K562 (cell line): ENCODE data around the gene CPPED1. TPM values are rescaled to one million over a fixed set of nuclear protein-coding genes. Genes with fewer than 3 reads are reported as not detected.

Experiments used
- ATF1 ChIP-seq, 2 experiments: fragments of 450-650 bp in 1 of 2; IDR thresholded peaks; 2 replicates each; pipeline ENCODE4 v1.6.1; 2016; ENCODE audit warnings: missing compliant biosample characterization in 1 of 2, missing genetic modification characterization in 1 of 2
- BCL6 ChIP-seq: fragments of 250-450 bp; sonication (Bioruptor Pico); IDR thresholded peaks from 2 replicates; pipeline ENCODE4 v1.4.0; 2020
- BCLAF1 ChIP-seq, 2 experiments: fragments of 450-650 bp in 1 of 2; IDR thresholded peaks; 2 replicates each; pipeline ENCODE4 v1.6.1; 2011 to 2017; ENCODE audit warnings: low read depth in 2 of 2, antibody characterized with exemption in 1 of 2, borderline replicate concordance in 1 of 2, low read length in 1 of 2, mild to moderate bottlenecking in 1 of 2, mixed read lengths in 1 of 2; ENCODE audit not compliant: control insufficient read depth in 1 of 2
- CSDE1 ChIP-seq, 2 experiments: fragments of 450-650 bp; IDR thresholded peaks; 2 replicates each; pipeline ENCODE4 v1.6.1; 2016; ENCODE audit warnings: mild to moderate bottlenecking in 1 of 2
- FOXP1 ChIP-seq: sonication (generic); formaldehyde crosslinking; IDR thresholded peaks from 2 replicates; pipeline ENCODE4 v1.8.0; 2022; ENCODE audit warnings: mild to moderate bottlenecking, missing genetic modification reagents
- GABPB1 ChIP-seq: sonication (generic); formaldehyde crosslinking; IDR thresholded peaks from 2 replicates; pipeline ENCODE4 v1.8.0; 2022; ENCODE audit warnings: mild to moderate bottlenecking, missing genetic modification reagents
- GABPB2 ChIP-seq: fragments of 250-450 bp; sonication (Bioruptor Pico); conservative IDR thresholded peaks from 2 replicates; pipeline ENCODE4 v1.5.1; 2021; ENCODE audit warnings: mild to moderate bottlenecking
- L3MBTL2 ChIP-seq: fragments of 450-650 bp; IDR thresholded peaks from 2 replicates; pipeline ENCODE4 v1.6.1; 2016; ENCODE audit warnings: mild to moderate bottlenecking, moderate library complexity
- MYBL2 ChIP-seq, 2 experiments: fragments of 450-650 bp in 1 of 2; sonication (generic) in 1 of 2; formaldehyde crosslinking in 1 of 2; IDR thresholded peaks; 2 replicates each; pipeline versions ENCODE4 v1.6.1 to v1.8.1; 2017 to 2022; ENCODE audit warnings: borderline replicate concordance in 1 of 2, inconsistent platforms in 1 of 2, low read depth in 1 of 2, mild to moderate bottlenecking in 1 of 2, missing genetic modification reagents in 1 of 2, moderate library complexity in 1 of 2
- NFXL1 ChIP-seq: fragments of 450-650 bp; formaldehyde crosslinking; IDR thresholded peaks from 2 replicates; pipeline ENCODE4 v1.4.0; 2021; ENCODE audit warnings: mild to moderate bottlenecking
- PHF21A ChIP-seq: fragments of 450-650 bp; IDR thresholded peaks from 2 replicates; pipeline ENCODE4 v1.6.1; 2017; ENCODE audit warnings: low read depth, borderline replicate concordance
- SIN3A ChIP-seq, 2 experiments: fragments of 150-350 bp in 1 of 2; IDR thresholded peaks; 2 replicates each; pipeline ENCODE4 v1.6.1; 2011 to 2016; ENCODE audit warnings: borderline replicate concordance in 2 of 2, low read depth in 2 of 2, low read length in 2 of 2, mild to moderate bottlenecking in 2 of 2, moderate library complexity in 2 of 2; ENCODE audit not compliant: control insufficient read depth in 1 of 2
- SPI1 ChIP-seq: IDR thresholded peaks from 2 replicates; pipeline ENCODE4 v1.6.1; 2011; ENCODE audit warnings: low read depth, low read length, control low read depth, borderline replicate concordance
- SREBF1 ChIP-seq: fragments of 150-350 bp; IDR thresholded peaks from 2 replicates; pipeline ENCODE4 v1.6.1; 2014; ENCODE audit warnings: antibody characterized with exemption, low read depth, low read length, borderline replicate concordance
- SRSF3 ChIP-seq: fragments of 200-400 bp; formaldehyde crosslinking; IDR thresholded peaks from 2 replicates; pipeline ENCODE4 v1.6.1; 2016; ENCODE audit warnings: mild to moderate bottlenecking, low read length, moderate library complexity; ENCODE audit not compliant: insufficient read depth
- ZC3H8 ChIP-seq: fragments of 450-650 bp; IDR thresholded peaks from 2 replicates; pipeline ENCODE4 v1.6.1; 2017
- ZHX1 ChIP-seq: fragments of 150-350 bp; conservative IDR thresholded peaks from 2 replicates; pipeline ENCODE4 v1.6.1; 2014; ENCODE audit warnings: low read length
- ZNF583 ChIP-seq: fragments of 250-450 bp; sonication (Bioruptor Pico); IDR thresholded peaks from 2 replicates; pipeline ENCODE4 v1.4.0; 2020
- ZNF699 ChIP-seq: fragments of 250-450 bp; sonication (Bioruptor Pico); IDR thresholded peaks from 2 replicates; pipeline ENCODE4 v1.8.0; 2021; ENCODE audit warnings: mild to moderate bottlenecking, moderate library complexity; ENCODE audit not compliant: insufficient replicate concordance
- ZNF77 ChIP-seq: fragments of 250-450 bp; sonication (Bioruptor Pico); IDR thresholded peaks from 2 replicates; pipeline ENCODE4 v1.5.0; 2020
- polyA plus RNA-seq, 8 experiments: library from polyadenylated mRNA; depleted of rRNA in 4 of 8; stranded (reverse) in 5 of 8; unstranded in 3 of 8; fragments of >200 nt; fragmentation: Nextera tagmentation in 2 of 8; fragmentation: Illumina TruSeq in 1 of 8; extraction: Ambion mirVana in 2 of 8; extraction: Trizol in 1 of 8; gene quantifications; 2 replicates each; pipeline versions ENCODE4 v1.2.1 to v1.2.3, GENCODE V29; 2011 to 2014; ENCODE audit warnings: inconsistent platforms in 1 of 8, missing spikeins in 1 of 8
- total RNA-seq, 7 experiments: library from RNA; depleted of rRNA in 6 of 7; stranded (reverse); fragments of >200 nt in 6 of 7; fragmentation: Illumina TruSeq in 2 of 7; extraction: Trizol in 2 of 7; gene quantifications; 2 replicates each; pipeline versions ENCODE4 v1.2.1 to v1.2.3, GENCODE V29; 2011 to 2021; ENCODE audit warnings: low replicate concordance in 1 of 7

The CPPED1 gene
- total and polyA plus RNA-seq, 9 of the 15 experiments (the other 6 are each of a cell fraction or from before 2014, with no cell fraction given) = 7.5 to 25.7 (median 16.9) TPM

GRCh38 chr16:12803203-12804093 lies at the start of gene CPPED1 (continued):
- TF ChIP-seq SREBF1 (no peak), ZNF699 (CRISPR knock-in tag) (no peak), SPI1 (no peak), ZNF77 (CRISPR knock-in tag) (no peak), ATF1 (CRISPR knock-in tag; IDR thresholded peaks at IDR 0.05) (0 out of 2 replicates have a peak, but pooled peaks have one; percentile 4), ATF1 (tag; IDR thresholded peaks at IDR 0.05) (peak; percentile 79), CSDE1 (IDR thresholded peaks at IDR 0.05) (peak in 1 of 2 experiments; percentile 32; a peak in 1 of 4 replicates), ZC3H8 (no peak), NFXL1 (CRISPR knock-in tag) (no peak), BCL6 (no peak), SRSF3 (no peak), ZNF583 (CRISPR knock-in tag) (0 out of 2 replicates have a peak, but pooled peaks have one; percentile 64), SIN3A (IDR thresholded peaks at IDR 0.05; ENCODE audit: borderline replicate concordance in 2 of 2, control insufficient read depth in 1 of 2, low read depth in 2 of 2, low read length in 2 of 2) (peak; percentile 24 to 49; a peak in 1 of 4 replicates), GABPB2 (no peak), FOXP1 (CRISPR knock-in tag) (peak; percentile 69), MYBL2 (IDR thresholded peaks at IDR 0.05; ENCODE audit: low read depth) (no peak), MYBL2 (CRISPR knock-in tag; IDR thresholded peaks at IDR 0.05; ENCODE audit: borderline replicate concordance) (no peak), PHF21A (peak; percentile 78; the same call in 1 of the 2 replicates), GABPB1 (CRISPR knock-in tag) (peak; percentile 98), ZHX1 (peak; percentile 83), L3MBTL2 (peak; percentile 79), BCLAF1 (IDR thresholded peaks at IDR 0.05; ENCODE audit: borderline replicate concordance in 1 of 2, control insufficient read depth in 1 of 2, low read depth in 2 of 2, low read length in 1 of 2) (peak in 1 of 2 experiments; percentile 77; a peak in 1 of 4 replicates)
